Measurements from ENCODE around the gene RASGRP4. TPM values are rescaled to one million over a fixed set of nuclear protein-coding genes. Genes with fewer than 3 reads are reported as not detected.

Gene RASGRP4
- total RNA-seq, 1 donor from 2014 or later, result 0.64 TPM

- Histone ChIP-seq H3K27me3 (no peaks in the 10 kb centered on the region), H3K27ac (no peak overlapping the region), H3K9me3 (no peaks in the 10 kb centered on the region), H3K4me1 (no peaks in the 10 kb centered on the region), H3K4me3 (no peak overlapping the region), H3K36me3 (no peaks in the 10 kb centered on the region)
- no peak for TF ChIP-seq CTCF (IDR thresholded peaks at IDR 0.05)
- intact Hi-C loops (cut with DNase I), result no loop called here
- no peak for DNase-seq (ENCODE audit: low spot score in 2 of 2)
These were observed 43.1 kb upstream of the RASGRP4 start for GRCh38 chr19:38469151-38469550.

- no peaks in the 10 kb centered on the region for H3K9me3 ChIP-seq
- no peak for DNase-seq (ENCODE audit: low spot score in 2 of 2)
- no peaks in the 10 kb centered on the region for H3K4me1 ChIP-seq
- intact Hi-C loops (cut with DNase I), result no loop called here
- H3K36me3 ChIP-seq, result no peaks in the 10 kb centered on the region
- no peak overlapping the region for H3K27ac ChIP-seq
- H3K27me3 ChIP-seq, result no peaks in the 10 kb centered on the region
- H3K4me3 ChIP-seq, result no peak overlapping the region
- no peak for TF ChIP-seq CTCF (IDR thresholded peaks at IDR 0.05)
These were observed 41.8 kb upstream of the RASGRP4 start for GRCh38 chr19:38467541-38468525.

- no peak for TF ChIP-seq CTCF (IDR thresholded peaks at IDR 0.05)
- no peaks in the 10 kb centered on the region for H3K4me1 ChIP-seq
- no peaks in the 10 kb centered on the region for H3K27me3 ChIP-seq
- intact Hi-C loops (cut with DNase I), result no loop called here
- no peak for DNase-seq (ENCODE audit: low spot score in 2 of 2)
- H3K9me3 ChIP-seq, result no peaks in the 10 kb centered on the region
- H3K4me3 ChIP-seq, result no peak overlapping the region
- H3K27ac ChIP-seq, result no peak overlapping the region
- no peaks in the 10 kb centered on the region for H3K36me3 ChIP-seq
These were observed 40.0 kb upstream of the RASGRP4 start for GRCh38 chr19:38466050-38466449.

- DNase-seq (ENCODE audit: low spot score in 2 of 2), result no peak
- intact Hi-C loops (cut with DNase I), result no loop called here
These were observed 38.5 kb upstream of the RASGRP4 start for GRCh38 chr19:38464421-38465082.

GRCh38 chr19:38463365-38463764 lies 37.3 kb upstream of the RASGRP4 start:
- no peaks in the 10 kb centered on the region for H3K36me3 ChIP-seq
- H3K27ac ChIP-seq, result no peak overlapping the region
- no peak for TF ChIP-seq CTCF (IDR thresholded peaks at IDR 0.05)
- intact Hi-C loops (cut with DNase I), result no loop called here
- H3K4me3 ChIP-seq, result no peak overlapping the region
- no peaks in the 10 kb centered on the region for H3K4me1 ChIP-seq
- H3K27me3 ChIP-seq, result no peaks in the 10 kb centered on the region
- no peaks in the 10 kb centered on the region for H3K9me3 ChIP-seq
- no peak for DNase-seq (ENCODE audit: low spot score in 2 of 2)

More at GRCh38 chr19:38464421-38465082, 38.5 kb upstream of the RASGRP4 start:
- Histone ChIP-seq H3K9me3 (no peaks in the 10 kb centered on the region), H3K4me1 (no peaks in the 10 kb centered on the region), H3K27ac (no peak overlapping the region), H3K27me3 (no peaks in the 10 kb centered on the region), H3K4me3 (no peak overlapping the region), H3K36me3 (no peaks in the 10 kb centered on the region)
- TF ChIP-seq CTCF (IDR thresholded peaks at IDR 0.05), result no peak
